GM12878 (cell line): ENCODE measurements around the gene LTBP3. TPM values are rescaled to one million over a fixed set of nuclear protein-coding genes. Genes with fewer than 3 reads are reported as not detected.

Source experiments
- ATAC-seq: fragments of 200-7000 bp; cut with Tn5 transposase; 3 replicates; pipeline ENCODE4 v1.9.1; 2020; ENCODE audit warnings: mild to moderate bottlenecking, moderate library complexity
- BruUV-seq: library from RNA; stranded (reverse); fragments of 400-500 nt; replicated peaks from 2 replicates; lab custom pipeline; 2021; lab: Mats Ljungman, UMichigan
- CTCF ChIA-PET: fragments of 300-600 bp; sonication (Branson Sonifier 250); formaldehyde crosslinking; extraction: SDS; loops from one replicate; lab custom pipeline; 2021; ENCODE audit warnings: inconsistent platforms; lab: Yijun Ruan, JAX
- POLR2A ChIA-PET: fragments of 350-600 bp; formaldehyde crosslinking; extraction: SDS; loops from one replicate; lab custom pipeline; 2021; ENCODE audit warnings: inconsistent platforms; lab: Charles Lee
- RAD21 ChIA-PET: fragments of 300-600 bp; sonication (Branson Sonifier 250); formaldehyde crosslinking; loops from one replicate; lab custom pipeline; 2023; ENCODE audit warnings: antibody characterized with exemption; ENCODE audit not compliant: unreplicated experiment; lab: Charles Lee
- SMC1A ChIA-PET: fragments of 300-600 bp; sonication (Branson Sonifier 250); formaldehyde crosslinking; loops from one replicate; lab custom pipeline; 2023; ENCODE audit not compliant: unreplicated experiment, uncharacterized antibody; lab: Charles Lee
- DNase-seq: peaks from one replicate; pipeline ENCODE4 v3.0.0-alpha.2; 2011; ENCODE audit warnings: low read depth, low spot score
- FAIRE-seq: peaks from 3 replicates; lab custom pipeline; 2011; peaks lifted over from hg19 to GRCh38; lab: Jason Lieb, UNC
- H2AFZ ChIP-seq: 2 replicates; pipeline ENCODE4 v1.6.0; 2011; ENCODE audit warnings: low read depth, low read length, control low read depth; ENCODE audit not compliant: control insufficient read depth
- H3K27ac ChIP-seq: 2 replicates; pipeline ENCODE4 v1.5.1; 2011; ENCODE audit warnings: control low read depth; ENCODE audit not compliant: control insufficient read depth, insufficient read depth
- H3K27me3 ChIP-seq, 2 experiments: replicated peaks in 1 of 2; 2 replicates each; pipeline versions ENCODE4 v1.6.0 to v1.6.1; 2011; ENCODE audit warnings: low read length in 1 of 2; ENCODE audit not compliant: control insufficient read depth in 2 of 2, insufficient read depth in 2 of 2
- H3K36me3 ChIP-seq, 2 experiments: 2 replicates each; pipeline ENCODE4 v1.5.1; 2011; ENCODE audit warnings: low read length in 1 of 2; ENCODE audit not compliant: control insufficient read depth in 2 of 2, insufficient read depth in 2 of 2
- H3K4me1 ChIP-seq: 2 replicates; pipeline ENCODE4 v1.6.1; 2011; ENCODE audit warnings: mild to moderate bottlenecking, low read length, moderate library complexity, mixed read lengths; ENCODE audit not compliant: control insufficient read depth, insufficient read depth
- H3K4me2 ChIP-seq: 2 replicates; pipeline ENCODE4 v1.6.0; 2011; ENCODE audit warnings: control low read depth; ENCODE audit not compliant: control insufficient read depth, insufficient read depth
- H3K4me3 ChIP-seq: fragments of 200-600 bp; sonication (generic); 2 replicates; pipeline ENCODE4 v1.5.1; 2016
- H3K79me2 ChIP-seq: 2 replicates; pipeline ENCODE4 v1.6.0; 2011; ENCODE audit warnings: low read length; ENCODE audit not compliant: control insufficient read depth, insufficient read depth
- H3K9ac ChIP-seq: 2 replicates; pipeline ENCODE4 v1.8.0; 2011; ENCODE audit warnings: low read length, control low read depth, mixed read lengths; ENCODE audit not compliant: control insufficient read depth, insufficient read depth
- H3K9me3 ChIP-seq: replicated peaks from 3 replicates; pipeline ENCODE4 v1.5.1; 2011; ENCODE audit warnings: mild to moderate bottlenecking, low read length; ENCODE audit not compliant: control insufficient read depth, insufficient read depth
- H4K20me1 ChIP-seq: 2 replicates; pipeline ENCODE4 v1.6.0; 2011; ENCODE audit not compliant: control insufficient read depth, insufficient read depth
- BMI1 ChIP-seq: fragments of 450-650 bp; IDR thresholded peaks from 2 replicates; pipeline ENCODE4 v1.6.1; 2016; ENCODE audit warnings: mild to moderate bottlenecking, moderate library complexity, borderline replicate concordance
- BRCA1 ChIP-seq: IDR thresholded peaks from 2 replicates; pipeline ENCODE4 v1.6.1; 2011; ENCODE audit warnings: low read depth, low read length, improper control_type of control experiment
- JUNB ChIP-seq: IDR thresholded peaks from 2 replicates; pipeline ENCODE4 v1.6.1; 2016; ENCODE audit warnings: antibody characterized with exemption, mild to moderate bottlenecking
- LARP7 ChIP-seq: fragments of 450-650 bp; IDR thresholded peaks from 2 replicates; pipeline ENCODE4 v1.6.1; 2017; ENCODE audit warnings: mild to moderate bottlenecking
- NR2C2 ChIP-seq: IDR thresholded peaks from 2 replicates; pipeline ENCODE4 v1.6.1; 2011; ENCODE audit warnings: borderline replicate concordance, low read depth; ENCODE audit not compliant: control insufficient read depth, insufficient read length
- WGBS: methylation state at CpG from one replicate; pipeline ENCODE4 v1.1.6; 2016; ENCODE audit warnings: low lambda C conversion rate; ENCODE audit not compliant: insufficient replicate concordance, insufficient coverage; ENCODE audit errors: missing lambda C conversion rate; 5-methylcytosine and 5-hydroxymethylcytosine counted together
- in situ Hi-C: fragments of 300-500 bp; cut with MboI; formaldehyde crosslinking; loops from 9 replicates; pipeline ENCODE4 v1.14.3; 2018; ENCODE audit warnings: mixed read lengths
- intact Hi-C: fragments of 100-400 bp; cut with micrococcal nuclease; formaldehyde crosslinking; loops from one replicate; pipeline ENCODE4 v1.14.2; 2022; ENCODE audit not compliant: unreplicated experiment
- polyA plus RNA-seq, 11 experiments: library from polyadenylated mRNA; depleted of rRNA in 4 of 11; unstranded in 6 of 11; stranded (reverse) in 5 of 11; fragments of >200 nt; fragmentation: Nextera tagmentation in 4 of 11; fragmentation: Illumina TruSeq in 1 of 11; extraction: Ambion mirVana in 4 of 11; extraction: Trizol in 1 of 11; gene quantifications; 1 replicate in 1 of 11; 2 replicates in 10 of 11; pipeline versions ENCODE4 v1.2.1 to v1.2.3, GENCODE V29; 2011 to 2016; ENCODE audit warnings: inconsistent platforms in 2 of 11, missing spikeins in 2 of 11, low read depth in 1 of 11
- total RNA-seq, 4 experiments: library from RNA; depleted of rRNA in 3 of 4; stranded (reverse); fragments of >200 nt in 3 of 4; fragmentation: Illumina TruSeq in 1 of 4; extraction: Trizol in 1 of 4; gene quantifications; 2 replicates each; pipeline versions ENCODE4 v1.2.1 to v1.2.3, GENCODE V29; 2013 to 2021
- TF ChIP-seq, protein P1 (sequence below): fragments of 450-650 bp; IDR thresholded peaks from 2 replicates; pipeline ENCODE4 v1.6.1; 2016; ENCODE audit warnings: mild to moderate bottlenecking
- TF ChIP-seq, protein P2 (sequence below): fragments of 450-650 bp; IDR thresholded peaks from 2 replicates; pipeline ENCODE4 v1.6.1; 2017; ENCODE audit warnings: low read depth, mild to moderate bottlenecking, moderate library complexity
- TF ChIP-seq, protein P3 (sequence below): fragments of 150-350 bp; IDR thresholded peaks from 2 replicates; pipeline ENCODE4 v1.6.1; 2016; ENCODE audit warnings: low read depth, low read length

LTBP3 gene
- total and polyA plus RNA-seq, 10 of the 15 experiments (the other 5 are each of a cell fraction or from before 2014, with no cell fraction given) = 2.2 to 12.2 (median 6.2) TPM; not detected in 2

DNA sequence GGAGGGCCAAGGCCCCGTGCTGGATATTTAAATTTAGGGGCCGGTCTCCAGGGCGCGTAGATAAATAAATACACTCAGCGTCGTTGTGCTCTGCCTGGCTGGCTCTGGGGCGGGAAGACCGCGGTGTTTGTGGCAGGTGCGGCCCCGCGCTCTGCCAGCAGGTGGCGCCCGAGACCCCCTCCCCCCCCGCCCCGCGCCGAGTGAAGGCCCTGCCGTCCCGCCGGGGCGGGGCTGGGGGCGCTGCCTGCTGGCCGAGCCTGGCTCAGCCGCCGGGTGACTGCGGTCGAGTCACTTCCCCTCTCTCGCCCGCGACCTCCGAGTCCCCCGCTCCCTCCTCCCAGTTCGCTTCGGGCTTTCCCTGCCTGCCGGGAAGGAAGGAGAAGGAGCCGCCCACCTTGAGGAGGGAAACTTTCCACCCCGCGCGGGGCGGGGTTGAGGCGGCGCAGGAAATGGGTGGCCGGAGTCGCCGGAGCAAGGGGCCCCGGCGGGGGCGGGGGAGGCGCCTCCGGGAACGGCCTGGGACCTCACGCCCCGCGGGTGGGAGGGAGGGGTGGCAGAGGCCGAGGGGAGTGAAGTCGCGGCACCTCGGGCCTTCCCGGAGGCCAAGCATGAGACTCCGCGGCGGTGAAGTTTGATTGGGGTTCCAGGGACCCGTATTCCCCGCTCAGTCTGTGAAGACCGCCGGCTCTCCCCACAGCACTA is 16.1 kb upstream of the LTBP3 start (continued):
- TF ChIP-seq, protein P1, sequence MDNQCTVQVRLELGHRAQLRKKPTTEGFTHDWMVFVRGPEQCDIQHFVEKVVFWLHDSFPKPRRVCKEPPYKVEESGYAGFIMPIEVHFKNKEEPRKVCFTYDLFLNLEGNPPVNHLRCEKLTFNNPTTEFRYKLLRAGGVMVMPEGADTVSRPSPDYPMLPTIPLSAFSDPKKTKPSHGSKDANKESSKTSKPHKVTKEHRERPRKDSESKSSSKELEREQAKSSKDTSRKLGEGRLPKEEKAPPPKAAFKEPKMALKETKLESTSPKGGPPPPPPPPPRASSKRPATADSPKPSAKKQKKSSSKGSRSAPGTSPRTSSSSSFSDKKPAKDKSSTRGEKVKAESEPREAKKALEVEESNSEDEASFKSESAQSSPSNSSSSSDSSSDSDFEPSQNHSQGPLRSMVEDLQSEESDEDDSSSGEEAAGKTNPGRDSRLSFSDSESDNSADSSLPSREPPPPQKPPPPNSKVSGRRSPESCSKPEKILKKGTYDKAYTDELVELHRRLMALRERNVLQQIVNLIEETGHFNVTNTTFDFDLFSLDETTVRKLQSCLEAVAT = no peak
- TF ChIP-seq JUNB = no peak
- TF ChIP-seq NR2C2 = no peak
- peak; percentile 75 for TF ChIP-seq LARP7
- no peak for TF ChIP-seq BMI1
- TF ChIP-seq, all 136 proteins: peak for 50

DNA sequence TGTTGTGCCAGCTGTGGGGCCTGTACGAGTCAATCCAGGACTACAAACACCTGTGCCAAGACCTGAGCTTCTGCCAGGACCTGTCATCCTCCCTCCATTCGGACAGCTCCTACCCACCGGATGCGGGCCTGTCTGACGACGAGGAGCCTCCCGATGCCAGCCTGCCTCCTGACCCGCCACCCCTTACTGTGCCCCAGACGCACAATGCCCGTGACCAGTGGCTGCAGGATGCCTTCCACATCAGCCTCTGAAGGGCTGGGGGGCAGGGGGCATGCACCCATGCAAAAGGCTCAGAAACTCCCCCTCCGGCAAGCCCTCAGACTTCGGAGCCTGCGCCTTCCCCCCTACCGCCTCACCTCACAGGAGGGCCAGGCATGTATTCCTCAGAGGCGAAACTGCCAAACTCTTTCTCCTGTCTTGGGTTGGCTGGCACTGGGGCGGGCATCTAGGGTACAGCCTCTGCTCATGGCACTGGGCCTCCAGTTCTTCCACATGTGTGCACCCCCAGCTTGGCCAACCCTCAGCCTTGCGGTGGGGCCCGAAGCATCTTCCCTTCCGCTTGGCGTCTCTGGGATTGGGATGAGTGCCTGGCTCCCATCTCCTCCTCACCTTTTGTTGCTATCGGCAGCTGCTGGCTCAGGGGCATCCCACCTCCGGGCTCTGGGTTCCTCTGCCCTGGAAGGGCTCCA is 15.4 kb upstream of the LTBP3 start:
- intact Hi-C loops (loop anchor here (1.0 to 5.0 kb wide), 4 partner anchors 15 to 156 kb away; partner anchors contain the start of gene PCNX3), in situ Hi-C loops (no loop called here)
- CTCF ChIA-PET = interaction anchor here (1.3 to 5.5 kb wide), 8 partner anchors 14 to 190 kb away, joined by 3 to 89 read pairs (median 16); partner anchors contain the start of genes PCNX3 and SIPA1
- Histone ChIP-seq H2AFZ (no peak overlapping the region), H3K9ac (peak overlapping the region; percentile 64), H3K79me2 (peaks cover 78% of the 10 kb centered on the region), H3K4me2 (peak overlapping the region; percentile 94), H3K9me3 (no peaks in the 10 kb centered on the region), H4K20me1 (no peaks in the 10 kb centered on the region; the same call in 1 of the 2 replicates), H3K27me3 (no peaks in the 10 kb centered on the region), H3K27ac (peak overlapping the region; percentile 43; the same call in 1 of the 2 replicates), H3K36me3 (no peaks in the 10 kb centered on the region; a peak in 1 of 4 replicates), H3K4me1 (peaks cover 38% of the 10 kb centered on the region), H3K4me3 (peak overlapping the region; percentile 69)
- DNase-seq (no peak), FAIRE-seq (no peak), ATAC-seq (no peak)
- SMC1A ChIA-PET = interaction anchor here (1.1 to 4.8 kb wide), 8 partner anchors 13 to 43 kb away, joined by 3 to 48 read pairs (median 7); partner anchors contain the start of gene KCNK7
- RAD21 ChIA-PET = interaction anchor here (1.2 to 6.1 kb wide), 8 partner anchors 15 to 65 kb away, joined by 5 to 58 read pairs (median 10); partner anchors contain the start of genes MAP3K11 and PCNX3
- TF ChIP-seq, protein P2, sequence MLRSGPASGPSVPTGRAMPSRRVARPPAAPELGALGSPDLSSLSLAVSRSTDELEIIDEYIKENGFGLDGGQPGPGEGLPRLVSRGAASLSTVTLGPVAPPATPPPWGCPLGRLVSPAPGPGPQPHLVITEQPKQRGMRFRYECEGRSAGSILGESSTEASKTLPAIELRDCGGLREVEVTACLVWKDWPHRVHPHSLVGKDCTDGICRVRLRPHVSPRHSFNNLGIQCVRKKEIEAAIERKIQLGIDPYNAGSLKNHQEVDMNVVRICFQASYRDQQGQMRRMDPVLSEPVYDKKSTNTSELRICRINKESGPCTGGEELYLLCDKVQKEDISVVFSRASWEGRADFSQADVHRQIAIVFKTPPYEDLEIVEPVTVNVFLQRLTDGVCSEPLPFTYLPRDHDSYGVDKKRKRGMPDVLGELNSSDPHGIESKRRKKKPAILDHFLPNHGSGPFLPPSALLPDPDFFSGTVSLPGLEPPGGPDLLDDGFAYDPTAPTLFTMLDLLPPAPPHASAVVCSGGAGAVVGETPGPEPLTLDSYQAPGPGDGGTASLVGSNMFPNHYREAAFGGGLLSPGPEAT = no peak
- no peak for TF ChIP-seq BRCA1
- TF ChIP-seq, protein P3, sequence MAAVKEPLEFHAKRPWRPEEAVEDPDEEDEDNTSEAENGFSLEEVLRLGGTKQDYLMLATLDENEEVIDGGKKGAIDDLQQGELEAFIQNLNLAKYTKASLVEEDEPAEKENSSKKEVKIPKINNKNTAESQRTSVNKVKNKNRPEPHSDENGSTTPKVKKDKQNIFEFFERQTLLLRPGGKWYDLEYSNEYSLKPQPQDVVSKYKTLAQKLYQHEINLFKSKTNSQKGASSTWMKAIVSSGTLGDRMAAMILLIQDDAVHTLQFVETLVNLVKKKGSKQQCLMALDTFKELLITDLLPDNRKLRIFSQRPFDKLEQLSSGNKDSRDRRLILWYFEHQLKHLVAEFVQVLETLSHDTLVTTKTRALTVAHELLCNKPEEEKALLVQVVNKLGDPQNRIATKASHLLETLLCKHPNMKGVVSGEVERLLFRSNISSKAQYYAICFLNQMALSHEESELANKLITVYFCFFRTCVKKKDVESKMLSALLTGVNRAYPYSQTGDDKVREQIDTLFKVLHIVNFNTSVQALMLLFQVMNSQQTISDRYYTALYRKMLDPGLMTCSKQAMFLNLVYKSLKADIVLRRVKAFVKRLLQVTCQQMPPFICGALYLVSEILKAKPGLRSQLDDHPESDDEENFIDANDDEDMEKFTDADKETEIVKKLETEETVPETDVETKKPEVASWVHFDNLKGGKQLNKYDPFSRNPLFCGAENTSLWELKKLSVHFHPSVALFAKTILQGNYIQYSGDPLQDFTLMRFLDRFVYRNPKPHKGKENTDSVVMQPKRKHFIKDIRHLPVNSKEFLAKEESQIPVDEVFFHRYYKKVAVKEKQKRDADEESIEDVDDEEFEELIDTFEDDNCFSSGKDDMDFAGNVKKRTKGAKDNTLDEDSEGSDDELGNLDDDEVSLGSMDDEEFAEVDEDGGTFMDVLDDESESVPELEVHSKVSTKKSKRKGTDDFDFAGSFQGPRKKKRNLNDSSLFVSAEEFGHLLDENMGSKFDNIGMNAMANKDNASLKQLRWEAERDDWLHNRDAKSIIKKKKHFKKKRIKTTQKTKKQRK = no peak
- 2% methylated on average over 22 of the region's 22 CpGs for WGBS
- POLR2A ChIA-PET = interaction anchor here (0.6 to 4.7 kb wide), 7 partner anchors 15 to 84 kb away, joined by 3 to 66 read pairs (median 10); partner anchors contain the start of genes PCNX3 and SIPA1
- BruUV-seq = no TSS peak
